DMS153 treated with DMSO at 0.1 percent for 48 hours (cell line): Measurements from ENCODE around the gene PNPLA5.

Source experiments
- DNase-seq: peaks from one replicate; lab custom pipeline; 2025; ENCODE audit not compliant: unreplicated experiment; lab: John Stamatoyannopoulos, UW

Gene PNPLA5

DNA sequence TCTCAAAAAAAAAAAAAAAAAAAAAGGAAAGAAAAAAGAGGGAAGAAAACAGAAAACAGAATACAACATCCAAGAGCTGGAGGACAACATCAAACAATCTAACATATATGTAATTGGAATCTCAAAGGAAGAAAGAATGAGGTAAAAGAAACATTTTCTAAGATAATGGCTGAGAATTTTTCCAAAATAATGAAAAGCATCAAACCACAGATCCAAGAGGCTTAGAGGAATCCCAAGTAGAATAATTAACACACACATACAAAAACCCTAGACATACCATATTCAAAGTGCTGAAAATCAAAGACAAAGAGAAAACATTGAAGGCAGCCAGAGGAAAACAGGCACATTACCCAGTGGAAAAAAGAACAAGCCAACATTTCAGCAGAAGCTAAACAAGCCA is 34.4 kb downstream of the PNPLA5 start:
- DNase-seq, result no peak

DNA sequence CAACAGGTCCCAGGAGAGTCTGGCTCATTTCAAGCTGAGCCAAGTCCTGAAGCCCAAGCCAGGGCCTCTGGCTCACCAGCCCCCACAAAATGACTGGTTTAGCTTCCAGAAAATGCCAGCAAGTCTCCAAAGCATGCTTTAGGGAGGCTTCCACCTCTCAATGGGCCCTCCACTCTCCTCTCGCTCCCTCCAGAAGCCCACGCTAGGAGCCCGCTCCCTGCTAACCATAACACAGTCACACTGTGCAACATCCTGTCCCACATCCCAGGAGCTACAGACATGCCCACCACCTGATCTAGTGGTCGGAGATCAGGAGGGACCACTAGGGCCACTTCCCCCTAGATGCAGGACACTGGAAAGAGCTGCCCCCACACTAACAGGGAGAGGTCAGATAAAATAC is 36.4 kb downstream of the PNPLA5 start:
- DNase-seq, result no peak

DNA sequence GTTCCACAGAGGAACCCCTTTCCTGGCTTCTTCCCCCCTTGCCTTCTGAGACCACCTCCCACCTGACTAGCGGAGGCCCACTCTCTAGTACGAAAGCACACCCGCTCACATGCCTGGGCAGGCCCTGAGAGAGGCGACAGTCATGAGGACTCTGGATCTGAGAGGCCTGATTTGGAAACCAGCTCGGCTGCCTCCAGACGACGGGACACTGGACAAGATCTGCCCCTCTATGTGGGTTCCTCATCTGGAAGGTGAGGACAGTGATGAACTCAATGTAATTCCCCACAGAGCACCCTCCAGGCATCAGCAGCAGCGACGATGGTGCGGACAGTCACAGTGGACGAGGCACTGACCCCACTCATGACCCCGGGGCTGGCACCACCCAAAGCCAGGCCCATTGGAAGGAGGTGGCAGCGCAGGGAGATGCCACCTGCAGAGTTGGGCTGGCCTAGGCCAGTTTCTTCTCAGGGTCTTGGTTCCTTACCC is 37.0 kb downstream of the PNPLA5 start:
- no peak for DNase-seq

DNA sequence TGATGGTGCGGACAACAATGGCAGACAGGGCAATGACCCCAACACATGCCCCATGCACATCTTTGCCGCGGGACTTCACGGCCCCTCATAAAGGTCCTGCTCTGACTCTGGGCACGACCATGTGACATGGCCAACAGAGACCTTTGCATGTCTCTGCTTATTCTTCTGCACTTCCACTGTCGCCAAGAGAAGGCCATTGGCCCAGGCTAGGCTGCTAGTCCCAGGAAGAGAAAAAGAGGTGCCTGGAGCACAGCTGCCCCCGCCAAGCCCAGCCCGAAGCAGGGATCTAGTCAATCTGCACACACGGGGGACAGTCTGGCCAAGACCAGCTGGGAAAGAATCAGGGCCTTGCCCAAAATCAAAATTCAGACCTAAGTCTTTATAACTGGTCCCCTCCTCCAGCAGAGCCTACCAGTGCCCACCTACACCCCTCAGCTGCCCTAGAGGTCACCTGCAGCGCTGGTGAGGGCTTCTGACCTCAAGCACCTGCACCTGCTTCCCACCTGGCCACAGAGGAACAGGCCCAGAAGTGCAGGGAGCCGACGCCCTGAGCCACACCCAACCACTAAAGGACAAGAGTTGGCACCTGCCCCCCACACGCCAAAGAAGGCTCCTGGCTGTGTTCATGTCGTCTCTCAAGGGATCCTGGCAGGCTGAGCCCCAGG is 37.6 kb downstream of the PNPLA5 start:
- DNase-seq, result no peak

DNA sequence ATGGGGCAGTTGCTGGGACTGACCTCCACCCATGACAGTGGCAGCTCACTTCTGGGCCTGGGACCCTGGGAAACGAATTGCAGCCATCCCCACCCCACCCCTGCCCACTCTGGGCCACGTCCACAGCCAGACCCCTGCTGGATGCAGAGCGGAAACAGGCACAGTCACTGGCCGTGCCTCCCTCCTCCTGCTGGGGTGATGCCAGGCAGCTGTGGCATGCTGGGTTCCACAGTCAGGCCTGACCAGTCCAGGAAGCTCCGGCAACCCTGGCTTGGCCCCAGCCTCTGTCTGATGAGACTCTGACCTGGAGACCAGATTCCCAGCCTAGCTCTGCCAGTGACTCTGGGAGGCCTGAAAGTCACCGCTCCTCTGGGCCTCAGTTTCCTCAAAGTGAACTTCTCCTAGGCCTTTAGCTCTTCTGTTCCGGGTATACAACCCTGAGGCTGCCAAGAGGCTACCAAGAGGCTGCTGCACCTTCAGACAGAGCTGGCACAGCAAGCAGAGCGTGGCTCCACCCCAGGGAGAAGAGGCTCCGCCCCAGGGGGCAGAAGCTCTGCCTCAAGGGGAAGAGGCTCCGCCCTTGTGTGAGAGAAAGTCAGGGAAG is 38.4 kb downstream of the PNPLA5 start:
- no peak for DNase-seq

DNA sequence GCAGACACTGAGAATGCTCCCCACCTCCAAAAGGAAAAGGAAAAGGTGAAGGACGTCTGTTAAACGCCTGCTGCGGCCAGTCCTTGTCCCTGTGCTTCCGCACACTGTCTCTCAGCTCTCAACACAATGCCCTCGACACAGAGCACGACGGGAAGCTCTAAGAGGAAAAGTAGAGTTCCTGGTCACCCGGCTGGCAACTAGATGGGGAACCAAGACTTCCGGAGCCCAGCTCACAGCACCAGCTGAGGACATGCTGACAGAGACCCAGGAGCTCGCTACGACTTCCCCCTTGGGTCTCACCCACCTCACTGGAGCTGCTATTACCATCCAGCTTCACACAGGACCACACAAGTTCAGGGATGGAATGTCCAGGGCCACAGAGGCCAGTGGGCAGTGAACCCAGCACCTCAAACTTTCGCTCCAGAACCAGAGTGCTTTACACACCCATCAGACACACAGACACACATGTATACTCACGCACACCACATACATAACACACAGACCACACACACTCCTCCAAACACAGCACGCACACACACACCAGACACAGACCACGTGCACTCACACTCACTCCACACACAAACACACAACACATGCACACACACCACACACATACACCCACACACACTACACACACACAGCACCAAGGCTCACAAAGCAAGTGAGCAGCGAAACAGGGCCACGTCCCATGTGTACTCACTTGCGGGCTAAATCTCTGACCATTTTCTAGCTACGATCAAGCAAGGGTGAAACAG is 39.1 kb downstream of the PNPLA5 start:
- DNase-seq, result no peak

DNA sequence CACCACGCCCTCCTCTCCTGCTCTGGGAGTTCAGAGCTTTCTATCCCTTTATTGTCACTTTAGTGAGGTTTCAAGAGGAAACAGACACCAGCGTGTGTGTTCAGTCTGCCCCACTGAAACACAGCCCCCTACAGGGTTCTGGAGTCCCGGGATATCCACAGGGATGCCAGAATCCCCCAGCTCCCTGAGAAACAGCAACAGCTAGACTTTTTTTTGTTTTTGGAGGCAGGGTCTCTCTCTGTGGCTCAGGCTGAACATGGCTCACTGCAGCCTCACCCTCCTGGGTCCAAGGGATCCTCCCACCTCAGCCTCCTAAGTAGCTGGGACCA is 39.9 kb downstream of the PNPLA5 start:
- no peak for DNase-seq

DNA sequence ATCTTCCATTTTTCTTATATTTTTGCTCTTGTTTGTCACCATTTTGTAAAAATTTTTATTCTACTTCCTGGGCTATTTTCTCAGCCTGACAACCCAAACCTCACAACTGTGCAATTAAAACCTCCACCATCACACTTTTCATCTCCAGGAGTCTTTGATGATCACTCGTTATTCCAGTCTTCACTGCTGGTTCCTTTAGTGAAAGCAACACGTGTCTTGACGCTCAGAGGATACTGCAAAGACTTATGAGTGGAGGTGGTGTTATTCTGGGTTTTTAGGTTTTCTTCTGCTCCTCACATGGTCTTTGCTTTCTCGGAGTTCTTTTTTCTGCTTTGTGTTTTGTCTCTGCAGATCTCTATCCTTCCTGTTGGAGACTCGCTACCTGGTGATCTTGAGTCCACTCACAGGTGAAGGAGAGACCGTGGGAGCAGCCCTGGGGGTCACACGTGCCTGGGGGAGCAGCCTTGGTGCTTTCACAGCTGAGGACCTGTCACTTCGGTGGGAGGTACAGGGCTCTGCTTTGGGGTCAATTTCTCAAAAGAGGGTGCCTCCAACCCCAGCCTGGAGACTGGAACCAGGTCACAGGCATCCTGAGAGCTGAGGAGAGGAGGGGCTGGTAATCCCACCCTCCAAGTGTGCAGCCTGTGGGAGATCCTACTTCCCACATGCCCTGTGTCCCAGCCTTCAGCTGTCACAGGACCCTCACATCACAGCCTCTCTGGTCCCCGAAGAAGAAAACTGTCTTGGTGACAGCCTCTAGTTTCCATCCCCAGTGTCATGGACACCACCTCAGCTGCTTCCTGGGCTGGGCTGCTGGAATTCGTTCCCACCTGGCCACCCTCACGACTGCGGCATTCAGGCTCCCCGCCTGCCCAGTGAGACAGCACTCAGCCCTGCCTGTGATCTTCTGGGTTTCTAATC is 40.5 kb downstream of the PNPLA5 start:
- no peak for DNase-seq

DNA sequence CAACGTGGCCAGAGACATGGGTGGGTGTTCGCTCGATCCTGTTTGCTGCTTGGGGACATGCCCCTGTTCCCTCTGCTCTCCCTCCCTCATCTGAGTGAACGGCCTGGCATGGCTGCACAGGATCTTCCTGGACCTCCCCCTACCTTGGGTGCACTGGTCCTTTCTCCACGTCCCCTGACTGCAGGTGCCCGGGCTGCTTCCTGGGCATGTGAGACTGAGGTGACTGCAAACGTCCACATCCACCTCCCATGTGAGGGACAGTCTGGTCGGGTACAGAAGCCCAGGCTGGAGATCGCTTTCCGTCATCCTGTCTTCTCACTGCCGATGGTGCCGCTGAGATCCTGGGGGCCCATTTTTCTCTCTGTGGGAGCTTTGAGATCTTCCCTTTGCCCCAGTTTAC is 41.3 kb downstream of the PNPLA5 start:
- no peak for DNase-seq

DNA sequence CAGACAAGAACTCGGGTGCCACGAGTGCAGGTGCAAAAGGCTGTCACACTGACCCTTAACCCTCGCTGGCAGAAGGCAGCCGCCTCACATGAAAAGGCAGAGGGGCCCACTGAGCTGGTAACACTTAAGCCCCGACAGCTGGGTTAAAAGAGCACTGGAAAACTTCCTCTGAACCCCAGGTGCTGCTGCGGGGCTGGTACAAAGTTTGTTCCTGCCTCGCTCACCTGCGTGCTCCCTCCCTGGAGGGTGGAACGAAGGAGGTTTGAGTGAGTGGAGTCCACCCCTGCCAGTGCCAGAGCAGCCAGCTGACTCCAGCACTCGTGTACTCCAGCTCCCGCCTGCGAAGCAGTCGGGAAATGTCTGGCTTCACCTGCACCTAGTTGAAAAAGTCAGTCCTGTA is 42.1 kb downstream of the PNPLA5 start:
- DNase-seq, result no peak

DNA sequence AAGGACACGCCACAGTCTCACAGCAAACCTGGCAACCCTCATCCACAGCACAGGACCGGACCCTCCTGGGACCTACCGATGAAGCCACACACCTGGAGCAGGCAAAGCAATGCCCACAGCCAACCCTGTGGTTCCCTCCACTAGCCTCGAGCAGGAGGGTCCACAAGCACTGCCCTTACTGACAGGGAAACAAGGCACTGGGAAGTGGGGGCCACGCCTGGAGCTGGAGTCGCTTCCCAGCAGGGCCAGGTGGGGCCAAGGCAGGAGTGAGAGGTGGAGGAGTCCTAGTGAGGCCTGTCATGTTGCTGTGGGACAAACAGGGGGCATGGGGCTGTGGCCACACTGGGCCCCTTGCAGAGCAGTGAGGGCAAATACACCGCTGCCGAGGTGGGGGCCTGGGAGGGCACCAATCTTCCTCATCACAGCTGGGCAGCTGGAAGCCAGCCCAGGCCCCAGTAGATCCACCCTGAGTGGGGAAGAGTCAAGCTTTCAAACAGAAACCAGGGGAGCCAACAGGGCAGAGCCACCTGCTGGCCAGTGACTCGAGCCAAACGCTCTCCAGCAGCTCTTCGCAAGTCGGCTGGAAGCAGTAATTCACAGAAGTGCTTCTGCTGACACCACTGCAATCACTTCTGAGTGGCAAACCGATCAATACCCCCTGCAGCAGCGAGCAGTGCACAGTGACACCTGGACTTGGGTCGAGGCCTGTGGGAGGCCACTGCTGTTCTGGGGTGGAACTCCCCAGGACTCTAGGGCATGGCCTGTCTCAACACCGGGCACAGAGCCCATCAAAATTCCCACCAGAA is 43.2 kb downstream of the PNPLA5 start:
- DNase-seq, result no peak

DNA sequence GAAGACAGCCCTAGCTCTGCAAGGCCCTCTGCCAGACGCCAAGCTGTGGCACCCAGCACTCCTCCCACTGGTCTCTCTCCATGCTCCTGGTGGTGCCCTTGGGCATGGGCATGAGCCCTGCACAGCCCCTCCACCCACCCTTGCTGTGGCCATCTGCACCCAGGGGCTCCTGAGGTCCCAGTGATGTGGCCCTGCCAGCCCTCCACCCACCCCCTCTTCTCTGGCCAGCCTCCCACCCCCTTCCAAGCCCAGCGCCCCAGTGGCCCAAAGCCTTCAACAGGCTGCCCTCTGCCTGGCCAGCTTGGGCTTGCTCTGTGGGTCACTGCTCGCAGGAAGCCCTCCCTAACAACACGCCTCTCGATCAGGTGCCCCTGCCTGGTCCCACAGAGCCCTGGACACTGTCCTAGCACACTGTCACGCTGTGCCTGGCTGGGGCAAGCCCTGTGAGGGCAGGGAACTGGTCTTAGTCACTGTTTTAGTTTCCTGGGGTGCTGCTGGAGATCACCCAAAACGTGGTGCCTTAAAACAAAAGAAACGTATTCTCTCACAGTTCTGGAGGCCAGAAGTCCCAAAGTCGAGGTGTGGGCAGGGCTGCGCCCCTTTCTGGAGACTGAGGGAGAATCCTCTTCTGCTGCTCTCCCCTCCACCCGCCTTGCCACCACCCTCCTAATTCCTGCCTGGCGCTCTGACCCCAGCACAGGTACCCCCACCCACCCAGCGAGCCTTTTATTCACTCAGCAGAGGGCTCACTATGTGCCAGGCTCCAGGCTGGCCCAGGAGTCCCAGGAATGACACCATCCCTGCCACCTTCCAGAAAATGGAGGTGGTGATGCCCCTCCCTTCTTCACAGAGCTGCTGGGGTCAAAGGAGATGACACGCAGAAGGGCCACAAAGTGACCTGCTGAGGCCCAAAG is 44.2 kb downstream of the PNPLA5 start:
- DNase-seq, result no peak

DNA sequence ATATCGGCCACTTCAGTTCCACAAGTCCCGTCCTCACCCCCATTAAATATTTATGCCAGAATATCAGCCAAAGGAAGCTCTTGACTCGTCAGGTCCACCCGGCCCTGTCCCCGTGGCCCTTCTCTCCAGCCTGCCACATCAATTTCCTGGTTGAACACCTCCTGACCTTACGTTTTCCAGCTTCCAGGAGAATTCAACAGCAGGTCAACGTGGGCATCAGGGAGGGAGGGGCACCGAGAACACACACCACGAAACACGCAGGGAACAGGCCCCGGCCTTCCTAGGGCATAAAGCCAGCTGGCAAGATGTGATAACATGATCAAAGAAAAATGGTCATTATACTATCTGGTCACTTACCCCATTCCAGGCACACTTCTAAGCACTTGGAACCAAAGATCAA is 44.8 kb downstream of the PNPLA5 start:
- DNase-seq, result no peak

DNA sequence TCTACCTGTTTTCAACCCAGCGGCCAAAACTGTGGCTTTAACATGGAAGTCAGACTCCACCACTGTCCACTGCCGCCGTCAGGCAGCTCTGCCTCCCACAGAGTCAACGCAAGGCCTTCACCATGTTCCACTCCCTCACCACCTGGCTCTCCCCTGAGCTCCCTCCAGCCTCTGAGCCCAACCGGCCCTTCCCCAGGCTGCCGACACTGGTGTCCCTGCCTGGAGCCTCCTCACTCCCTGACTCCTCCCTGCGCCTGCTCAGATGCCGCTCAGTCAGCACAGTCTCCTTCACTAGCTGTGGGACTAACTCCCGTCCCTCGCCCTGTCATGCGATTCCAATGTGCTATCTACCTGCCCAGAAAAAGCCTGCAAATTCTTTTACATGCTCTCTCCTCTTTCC is 45.8 kb downstream of the PNPLA5 start:
- DNase-seq, result no peak

DNA sequence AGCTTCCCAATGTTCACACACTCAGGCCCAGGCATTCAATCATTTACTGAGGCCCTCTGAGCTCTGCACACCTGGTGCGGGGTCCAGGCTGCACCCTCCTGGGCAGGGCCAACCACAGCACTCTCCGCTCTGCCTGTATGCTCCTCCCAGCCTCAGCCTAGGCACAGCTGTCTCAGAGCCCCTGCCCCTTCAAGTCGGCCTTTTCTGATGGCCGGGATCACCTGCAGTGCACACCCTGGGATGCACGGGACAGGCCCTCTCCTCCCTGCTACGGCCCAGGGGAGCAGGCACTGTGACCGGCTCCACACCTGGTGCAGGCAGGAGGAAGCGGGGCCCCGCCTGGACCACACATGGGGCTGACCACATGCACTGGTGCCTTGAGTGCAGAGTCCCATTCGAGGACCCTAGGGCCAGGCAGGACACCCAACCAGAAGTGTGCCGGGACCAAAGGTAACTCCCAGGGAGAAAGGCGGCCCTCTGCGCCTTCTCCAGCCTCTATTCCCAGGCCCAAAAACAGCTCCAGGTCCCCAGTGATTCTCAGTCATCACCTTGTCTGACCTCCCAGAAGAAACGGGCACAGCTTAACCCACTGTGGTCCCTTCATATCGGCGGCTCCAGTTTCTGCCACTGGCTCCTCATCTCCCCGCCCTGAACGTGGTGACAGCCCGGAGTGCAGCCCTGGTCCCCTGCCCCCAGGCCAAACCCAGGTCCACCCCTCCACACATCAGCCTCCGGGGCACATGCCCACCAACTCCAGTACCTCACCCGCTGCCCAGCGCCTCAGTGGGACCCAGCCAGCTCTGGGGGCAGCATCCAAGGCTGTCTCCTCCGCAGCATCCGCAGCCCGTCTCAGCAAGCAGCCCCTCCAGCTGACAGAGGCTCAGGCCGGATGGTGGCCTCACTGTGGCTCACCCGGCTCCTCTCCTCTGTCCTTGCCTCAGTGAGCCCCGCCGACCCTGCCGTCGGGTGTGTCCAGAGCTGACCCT is 47.0 kb downstream of the PNPLA5 start:
- DNase-seq, result no peak

DNA sequence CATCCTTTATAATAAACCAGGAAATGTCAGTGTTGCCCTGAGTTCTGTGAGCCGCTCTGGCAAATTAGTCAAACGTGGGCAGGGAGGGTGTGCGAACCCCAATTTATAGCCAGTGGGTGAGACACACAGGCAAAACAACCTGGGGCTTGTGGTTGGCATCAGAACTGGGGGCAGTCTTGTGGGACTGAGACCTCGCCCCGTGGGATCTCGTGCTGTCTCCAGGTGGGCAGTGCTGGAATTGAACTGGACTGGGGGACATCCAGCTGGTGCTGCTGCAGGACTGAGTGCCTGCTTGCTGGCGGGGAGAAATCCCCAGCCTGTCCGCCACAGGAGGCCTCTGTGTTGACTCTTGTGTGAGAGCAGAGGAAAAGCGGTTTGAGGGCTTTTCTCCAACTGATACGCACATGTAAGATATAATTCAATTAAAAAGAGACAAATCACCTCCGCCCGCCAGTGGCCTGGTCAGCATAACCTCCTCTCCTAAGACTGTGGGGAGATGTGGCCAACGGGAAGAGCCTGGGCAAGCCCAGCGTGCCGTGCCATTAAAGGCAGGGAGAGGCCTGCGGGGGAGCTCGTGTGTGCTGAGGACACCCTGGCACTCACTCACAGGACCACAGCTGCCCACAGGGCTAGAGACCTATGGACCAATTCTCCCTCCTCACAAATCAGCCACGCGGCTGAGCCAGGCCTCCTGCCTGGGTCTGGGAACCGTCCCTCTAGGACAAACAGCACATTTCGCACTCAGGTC is 47.9 kb downstream of the PNPLA5 start:
- DNase-seq, result no peak

DNA sequence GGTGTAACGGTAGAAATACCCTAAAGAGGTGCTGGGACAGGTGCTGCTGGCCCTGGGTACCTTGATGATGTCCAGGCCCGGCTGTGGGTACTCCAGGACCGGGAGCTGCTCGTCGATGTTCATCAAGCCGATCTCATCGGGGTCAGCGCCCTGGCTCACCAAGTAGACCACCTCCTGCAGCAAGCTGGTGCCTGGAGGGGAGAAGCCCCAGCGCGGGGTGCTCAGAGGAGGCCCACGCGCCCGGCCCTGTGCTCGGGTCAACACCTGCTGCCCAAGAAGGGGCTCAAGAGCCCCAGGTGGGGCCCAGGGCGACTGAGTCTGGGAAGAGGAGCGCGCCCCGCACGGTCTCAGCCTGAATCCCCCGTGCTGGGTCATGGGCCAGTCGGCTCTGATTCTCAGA is 50.1 kb downstream of the PNPLA5 start:
- no peak for DNase-seq

DNA sequence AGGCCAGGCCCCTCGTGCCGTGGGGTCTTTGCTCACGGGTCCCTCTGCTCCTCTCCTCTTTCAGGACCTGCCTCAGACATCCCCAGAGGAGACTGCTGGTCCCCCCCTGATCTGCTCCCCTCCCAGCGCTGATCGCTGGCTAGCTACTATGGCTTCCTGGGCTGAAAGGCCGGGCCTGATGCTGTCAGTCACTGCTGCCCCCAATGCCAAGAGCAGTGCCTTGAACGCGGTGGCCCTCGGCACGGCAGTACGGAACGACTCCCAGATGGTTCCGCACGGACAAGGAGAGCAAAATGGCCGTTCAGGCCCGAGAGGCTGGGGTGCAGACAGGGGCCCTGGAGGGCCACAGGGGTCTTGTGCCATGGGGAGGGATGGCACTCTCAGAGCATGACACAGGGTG is 51.0 kb downstream of the PNPLA5 start:
- DNase-seq, result no peak
